Measurements from ENCODE around the gene SUV39H2.
"Not testable (repeated sequence)": the region's sequence is repeated elsewhere in the genome, so short reads cannot be mapped to it uniquely, and the experiment has no call there.

Gene SUV39H2

DNA sequence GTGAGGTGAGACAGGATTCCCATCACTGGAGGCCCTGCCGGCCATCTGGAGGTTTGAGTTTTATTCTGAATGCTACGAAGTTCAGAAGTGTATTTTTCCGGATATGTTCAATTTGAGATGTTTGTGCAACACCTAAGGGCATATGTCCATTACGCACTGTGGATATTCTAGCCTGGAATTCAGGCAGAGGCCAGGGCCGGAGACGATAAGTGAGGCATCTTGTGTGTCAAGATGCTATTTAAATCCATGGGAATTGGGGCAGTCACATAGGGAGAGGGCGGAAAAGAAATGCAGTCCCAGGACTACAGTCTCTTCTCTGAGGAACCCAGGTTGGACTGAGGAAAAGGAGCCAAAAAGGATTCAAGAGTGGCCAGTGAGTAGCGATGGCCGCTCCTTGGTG is 1.9 kb upstream of the SUV39H2 start:
- no peak for DNase-seq (ENCODE audit: low read depth)

DNA sequence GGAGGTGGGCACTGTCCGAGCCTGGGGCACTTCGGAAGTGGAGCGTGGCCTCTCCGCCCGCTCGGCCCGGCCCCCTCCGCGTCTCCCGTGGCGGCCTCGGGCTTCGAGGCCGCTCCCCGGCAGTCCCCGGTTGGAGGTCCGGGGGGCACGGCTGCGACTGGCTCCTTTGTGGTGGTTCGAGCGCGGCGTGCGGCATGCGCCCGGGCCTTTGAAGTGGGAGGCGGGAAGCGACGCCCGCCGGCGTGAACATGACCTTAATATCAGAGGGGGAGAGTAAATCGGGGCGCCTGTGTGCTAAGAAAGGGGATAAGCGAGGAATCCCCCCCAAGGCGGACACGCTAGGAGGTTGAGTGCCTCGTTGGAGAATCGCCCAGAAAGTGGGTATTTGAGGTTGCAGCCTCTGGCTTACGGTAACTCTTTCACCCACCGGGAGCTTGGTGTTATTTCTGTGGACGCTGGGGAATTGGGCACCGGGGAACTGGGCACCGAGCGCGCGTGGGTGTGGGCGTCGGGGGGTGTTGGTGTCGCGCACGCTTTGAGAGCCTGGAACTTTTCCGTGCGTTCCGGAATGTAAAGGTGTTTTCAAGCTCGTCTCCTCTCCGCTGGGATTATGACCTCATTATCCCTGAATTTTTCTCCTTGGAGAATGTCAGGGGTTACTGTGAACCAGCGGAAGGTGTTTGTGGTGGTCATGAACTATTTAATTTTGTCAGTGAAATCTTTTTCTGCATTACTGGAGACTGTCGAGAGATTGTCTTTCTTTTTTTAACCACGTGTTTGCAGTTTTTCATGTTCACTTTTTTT is 660 bp downstream of the SUV39H2 start:
- DNase-seq (ENCODE audit: low read depth), result peak; percentile 10

- no peak for DNase-seq (ENCODE audit: low read depth)
Observed at GRCh38 chr10:14879928-14880193, 1.2 kb downstream of the SUV39H2 start.

DNA sequence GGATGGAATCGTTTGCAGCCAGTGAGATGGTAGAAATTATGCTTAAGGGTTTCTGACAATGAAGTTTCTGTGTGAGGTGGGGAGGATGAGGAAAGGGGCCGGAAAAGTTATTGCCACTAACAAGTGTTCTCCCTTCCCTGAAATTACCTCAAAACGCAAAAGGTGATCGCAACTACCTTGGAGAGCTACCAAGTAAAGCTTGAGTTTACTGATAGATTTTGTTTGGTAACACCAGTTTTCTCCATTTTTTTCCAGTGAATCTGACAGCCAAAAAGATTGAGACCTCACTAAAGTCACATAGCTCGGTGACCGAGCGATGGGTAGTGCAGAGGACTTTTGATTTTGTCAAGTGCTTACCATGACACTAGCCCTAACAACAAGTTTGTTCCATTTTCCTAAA is 1.6 kb downstream of the SUV39H2 start:
- peak; percentile 5 for DNase-seq (ENCODE audit: low read depth)

- DNase-seq (ENCODE audit: low read depth), result no peak
Observed at GRCh38 chr10:14884082-14884481, 5.4 kb downstream of the SUV39H2 start.

DNA sequence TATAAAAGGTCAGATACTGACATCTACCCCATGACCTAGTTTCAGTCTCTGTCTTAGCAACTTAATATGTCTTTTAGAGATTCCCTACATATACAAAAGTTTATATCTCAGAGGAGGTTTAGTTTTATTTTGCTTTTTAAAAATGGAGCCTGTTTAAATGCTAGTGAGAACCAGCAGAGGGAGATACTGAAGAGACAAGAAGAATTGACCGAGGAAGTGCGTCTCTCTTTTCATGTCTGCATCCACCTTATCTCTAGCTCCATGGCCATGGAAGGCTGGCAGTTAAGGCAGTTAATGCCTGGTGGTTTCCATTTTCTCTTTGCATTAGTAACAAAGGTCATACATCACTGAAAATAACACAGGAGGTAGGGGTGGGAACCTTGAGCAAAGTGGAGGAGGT is 10.7 kb downstream of the SUV39H2 start:
- DNase-seq (ENCODE audit: low read depth), result peak; percentile 45

GRCh38 chr10:14891151-14891550 is 12.5 kb downstream of the SUV39H2 start:
- no peak for DNase-seq (ENCODE audit: low read depth)

DNA sequence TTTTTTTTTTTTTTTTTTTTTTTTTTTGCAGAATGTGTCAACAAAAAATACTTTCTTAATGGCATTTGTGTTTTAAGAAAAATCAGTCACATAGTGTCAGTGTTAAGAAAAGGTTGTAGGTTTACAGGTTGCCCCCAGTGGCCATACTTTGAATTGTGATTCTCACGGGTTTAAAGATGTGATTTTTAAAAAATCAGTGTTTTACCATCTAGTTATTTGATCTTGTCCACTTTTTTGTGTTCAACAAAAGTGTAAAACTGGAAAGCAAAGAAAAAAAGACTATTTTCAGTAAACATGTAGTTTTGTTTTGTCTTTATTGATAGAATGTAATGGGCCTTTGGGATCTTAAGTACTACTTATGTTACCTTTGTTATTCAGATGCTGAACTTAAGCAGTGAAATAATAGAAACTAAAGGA is 25.7 kb downstream of the SUV39H2 start:
- DNase-seq (ENCODE audit: low read depth), result peak; percentile 30

DNA sequence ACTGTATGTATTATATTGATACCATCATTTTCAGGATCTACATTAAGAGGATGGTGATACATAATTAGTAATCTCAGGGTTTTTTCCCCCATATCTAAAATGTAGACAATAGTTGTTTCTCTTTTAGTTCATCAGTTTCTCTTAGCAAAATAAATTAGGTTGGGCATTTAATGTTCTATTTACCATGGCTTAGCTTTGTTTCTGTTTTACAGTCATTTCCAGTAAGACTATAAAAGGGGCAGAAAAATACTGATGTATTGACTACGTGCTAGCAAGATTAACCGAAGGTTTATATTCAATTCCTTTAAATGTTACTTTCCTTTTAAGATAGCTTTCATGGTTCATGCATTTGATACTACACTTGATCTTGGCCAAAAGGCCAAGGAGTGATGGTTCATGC is 26.2 kb downstream of the SUV39H2 start:
- no peak for DNase-seq (ENCODE audit: low read depth)

DNA sequence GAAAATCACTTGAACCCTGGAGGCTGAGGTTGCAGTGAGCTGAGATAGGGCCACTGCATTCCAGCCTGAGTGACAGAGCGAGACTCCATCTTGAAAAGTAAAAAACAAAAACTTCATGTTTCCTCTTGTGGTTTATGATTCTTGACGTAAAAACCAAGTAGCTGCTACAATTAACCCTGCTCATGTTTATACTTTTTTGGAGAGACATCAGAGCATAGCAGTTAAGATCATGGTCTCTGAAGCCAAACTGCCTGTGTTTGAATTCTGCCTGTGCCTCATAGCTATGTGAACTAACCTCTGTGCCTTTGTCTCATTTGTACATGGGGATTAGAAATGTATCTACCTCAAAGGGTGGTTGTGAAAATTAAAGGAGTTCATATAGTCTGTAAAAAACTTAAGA is 27.2 kb downstream of the SUV39H2 start:
- no peak for DNase-seq (ENCODE audit: low read depth)

- DNase-seq (ENCODE audit: low read depth), result no peak
Observed at GRCh38 chr10:14906765-14907164, 28.1 kb downstream of the SUV39H2 start.

GRCh38 chr10:14907591-14907990 is 28.9 kb downstream of the SUV39H2 start:
- DNase-seq (ENCODE audit: low read depth), result not testable (repeated sequence)

DNA sequence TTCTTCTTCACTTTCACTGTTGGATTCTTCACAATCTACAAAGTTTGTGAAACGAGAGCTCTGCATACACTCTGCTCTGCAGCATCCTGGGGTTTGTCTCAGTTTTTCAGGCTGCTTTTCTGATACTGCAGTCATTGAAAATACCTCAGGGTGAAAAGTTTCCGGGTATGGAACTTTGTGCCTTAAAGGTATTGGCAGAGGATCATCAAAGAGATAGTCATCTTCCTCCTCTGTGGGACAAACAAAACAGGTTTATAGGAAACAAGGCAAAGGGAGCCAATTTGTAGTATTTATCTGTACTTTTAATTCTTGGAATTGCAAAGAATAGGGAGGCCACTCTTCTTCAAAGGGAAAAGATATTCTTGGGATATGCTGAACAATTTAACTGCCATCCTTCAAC is 30.4 kb downstream of the SUV39H2 start:
- DNase-seq (ENCODE audit: low read depth), result no peak

DNA sequence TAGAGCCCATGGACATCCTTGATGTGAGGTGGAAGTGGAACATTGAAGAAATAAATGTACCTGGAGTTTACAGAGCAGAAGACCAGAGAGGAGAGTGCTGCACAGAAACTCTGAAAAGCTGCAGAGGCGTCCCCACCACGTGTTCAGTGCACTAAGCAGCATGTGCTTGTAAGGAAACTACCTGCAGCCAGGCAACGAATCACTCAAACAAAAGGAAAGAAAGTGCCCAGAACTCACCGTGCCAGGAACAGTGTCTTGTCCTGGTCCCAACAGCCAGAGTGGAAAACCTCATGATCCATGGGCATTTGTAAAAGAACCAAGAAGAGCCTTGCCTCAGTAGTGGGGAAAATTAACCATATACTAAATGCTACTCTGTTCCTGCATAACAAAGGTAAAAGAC is 32.3 kb downstream of the SUV39H2 start:
- no peak for DNase-seq (ENCODE audit: low read depth)

DNA sequence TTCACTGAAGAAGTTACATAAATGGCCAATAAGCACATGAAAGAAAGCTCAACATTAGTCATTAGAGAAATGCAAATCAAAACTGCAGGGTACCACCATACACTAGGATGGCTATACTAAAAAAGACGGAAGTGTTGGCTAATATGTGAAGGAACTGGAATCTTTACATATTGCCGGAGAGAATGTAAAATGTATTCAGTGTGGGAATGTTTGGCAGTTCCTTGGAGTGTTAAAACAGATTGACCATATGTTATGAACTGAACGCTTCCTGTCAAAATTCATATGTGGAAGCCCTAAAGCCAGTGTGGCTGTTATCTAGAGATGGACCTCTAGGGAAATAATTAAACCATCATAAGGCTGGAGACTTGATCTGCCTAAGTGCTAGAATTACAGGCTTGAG is 33.1 kb downstream of the SUV39H2 start:
- no peak for DNase-seq (ENCODE audit: low read depth)

- DNase-seq (ENCODE audit: low read depth), result no peak
Observed at GRCh38 chr10:14916600-14916999, 37.9 kb downstream of the SUV39H2 start.

- DNase-seq (ENCODE audit: low read depth), result no peak
Observed at GRCh38 chr10:14917827-14918226, 39.2 kb downstream of the SUV39H2 start.

GRCh38 chr10:14918964-14919363 is 40.3 kb downstream of the SUV39H2 start:
- DNase-seq (ENCODE audit: low read depth), result peak; percentile 17

DNA sequence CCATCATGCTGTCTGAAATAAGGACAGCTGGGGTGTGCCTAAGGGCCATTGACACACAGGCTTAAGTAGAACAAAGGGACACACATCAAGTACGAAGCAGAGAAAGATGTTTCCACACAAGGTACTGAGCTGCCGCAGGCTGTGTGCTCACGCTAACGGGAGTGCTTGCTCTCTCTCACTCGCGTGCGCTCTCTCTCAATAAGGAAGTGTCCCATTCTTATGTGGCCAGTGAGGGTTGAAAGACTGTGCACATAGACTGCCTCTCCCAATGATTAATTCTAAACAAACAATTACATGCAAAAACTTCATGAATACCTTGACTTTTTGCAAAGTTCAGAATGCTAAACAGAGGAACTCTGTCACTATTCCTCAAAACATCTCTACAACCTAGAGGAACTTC is 45.3 kb downstream of the SUV39H2 start:
- no peak for DNase-seq (ENCODE audit: low read depth)

- no peak for DNase-seq (ENCODE audit: low read depth)
Observed at GRCh38 chr10:14925268-14925667, 46.6 kb downstream of the SUV39H2 start.

DNA sequence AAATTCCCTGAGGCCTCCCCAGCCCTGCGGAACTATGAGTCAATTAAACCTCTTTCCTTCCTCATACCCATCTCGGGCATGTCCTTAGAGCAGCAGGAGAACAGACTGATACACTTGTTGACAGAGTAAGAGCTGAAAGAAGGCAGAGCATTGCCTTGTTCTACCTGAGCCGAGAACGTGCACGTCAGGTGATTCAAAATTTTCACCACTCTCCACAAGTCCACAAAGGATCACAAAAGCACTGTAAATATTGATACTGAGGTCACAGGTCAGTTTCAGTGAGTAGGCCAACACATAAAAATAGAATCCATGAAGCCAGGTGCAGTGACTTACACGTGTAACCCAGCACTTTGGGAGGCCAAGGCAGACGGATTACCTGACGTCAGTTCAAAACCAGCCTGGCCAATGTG is 47.4 kb downstream of the SUV39H2 start:
- no peak for DNase-seq (ENCODE audit: low read depth)

- no peak for DNase-seq (ENCODE audit: low read depth)
Observed at GRCh38 chr10:14926722-14927416, 48.2 kb downstream of the SUV39H2 start.

GRCh38 chr10:14930610-14931009 is 51.9 kb downstream of the SUV39H2 start:
- DNase-seq (ENCODE audit: low read depth), result no peak

DNA sequence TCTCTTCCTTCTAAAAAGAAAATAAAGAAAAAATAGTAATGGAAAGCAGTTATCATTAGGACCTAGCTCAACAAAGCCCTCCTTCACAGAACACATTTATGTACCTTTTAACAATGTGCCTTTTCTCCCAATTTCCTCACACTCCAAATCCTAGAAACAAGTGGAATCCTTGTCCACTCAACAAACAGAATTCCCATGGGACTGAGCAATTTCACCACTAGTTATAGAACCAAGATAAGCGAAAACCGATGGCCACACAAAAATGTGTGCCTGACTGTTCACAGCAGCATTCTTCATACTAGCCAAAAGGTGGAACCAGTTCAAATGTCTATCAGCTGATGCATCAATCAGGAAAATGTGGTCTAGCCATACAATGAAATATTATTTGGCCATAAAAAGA is 57.9 kb downstream of the SUV39H2 start:
- DNase-seq (ENCODE audit: low read depth), result no peak

All from iris pigment epithelial cell (primary cell).